Activated CD8-positive, alpha-beta T cell treated with anti-CD3 and anti-CD28 coated beads, Interleukin-2, amount 10 ng/mL, durations not matched to agents 7 days and 5 days (primary cell): ENCODE measurements around the gene CHD2. TPM values are rescaled to one million over a fixed set of nuclear protein-coding genes. Genes with fewer than 3 reads are reported as not detected.
A peak's percentile ranks its signal among the peaks of the same experiment; 100 is the strongest.

Source experiments
- ATAC-seq: fragments of 150-1000 bp; cut with Tn5 transposase; one replicate; pipeline ENCODE4 v1.10.0; 2021; ENCODE audit warnings: moderate library complexity
- CTCF ChIA-PET: fragments of 350-600 bp; sonication (Branson Sonifier 250); formaldehyde crosslinking; loops from one replicate; lab custom pipeline; 2021; ENCODE audit warnings: antibody characterized with exemption; lab: Charles Lee
- POLR2A ChIA-PET: fragments of 350-600 bp; sonication (Branson Sonifier 250); formaldehyde crosslinking; loops from one replicate; lab custom pipeline; 2021; ENCODE audit warnings: antibody characterized with exemption; lab: Charles Lee
- DNase-seq: peaks from one replicate; pipeline ENCODE4 v3.0.0-alpha.2; 2020
- H3K27ac Mint-ChIP-seq: one replicate; pipeline ENCODE4 v1.8.0; 2021; ENCODE audit warnings: mild to moderate bottlenecking, mixed read lengths
- H3K27me3 Mint-ChIP-seq: one replicate; pipeline ENCODE4 v1.8.0; 2021; ENCODE audit warnings: low read depth, mixed read lengths
- H3K36me3 Mint-ChIP-seq: one replicate; pipeline ENCODE4 v1.8.0; 2021; ENCODE audit warnings: low read depth, mixed read lengths
- H3K4me1 Mint-ChIP-seq: one replicate; pipeline ENCODE4 v1.8.0; 2021; ENCODE audit warnings: low read depth, mixed read lengths
- H3K4me3 Mint-ChIP-seq: one replicate; pipeline ENCODE4 v1.8.0; 2021; ENCODE audit warnings: mild to moderate bottlenecking, mixed read lengths
- H3K9me3 Mint-ChIP-seq: one replicate; pipeline ENCODE4 v1.8.0; 2022; ENCODE audit warnings: mixed read lengths; ENCODE audit not compliant: insufficient read depth
- total RNA-seq, 2 experiments: library from RNA; stranded (reverse); gene quantifications; one replicate each; pipeline ENCODE4 v1.2.3, GENCODE V29; 2021

Gene CHD2
- total RNA-seq, 2 experiments from 2014 or later = 137 to 144 TPM

- H3K9me3 Mint-ChIP-seq = no peaks in the 10 kb centered on the region
- peak overlapping the region; percentile 28 for H3K4me3 Mint-ChIP-seq
- H3K27ac Mint-ChIP-seq = peak overlapping the region; percentile 98
- H3K36me3 Mint-ChIP-seq = peaks cover 24% of the 10 kb centered on the region
- ChIA-PET POLR2A (interaction anchor here (0.6 to 8.9 kb wide), 11 partner anchors 10 to 70 kb away, joined by 3 to 401 read pairs (median 18); partner anchors contain the start of gene CHD2), CTCF (interaction anchor here (0.8 to 8.9 kb wide), 14 partner anchors 13 to 83 kb away, joined by 3 to 81 read pairs (median 4); partner anchors contain the start of gene CHD2)
- peaks cover 53% of the 10 kb centered on the region for H3K4me1 Mint-ChIP-seq
- no peak for ATAC-seq
- H3K27me3 Mint-ChIP-seq = no peaks in the 10 kb centered on the region
- peak; percentile 60 for DNase-seq
Measured at GRCh38 chr15:92879949-92880725, 20.0 kb upstream of the CHD2 start.

- Mint-ChIP-seq H3K27me3 (no peaks in the 10 kb centered on the region), H3K4me3 (peak overlapping the region; percentile 92), H3K9me3 (no peaks in the 10 kb centered on the region), H3K36me3 (peaks cover 31% of the 10 kb centered on the region), H3K4me1 (peaks cover 53% of the 10 kb centered on the region), H3K27ac (peak overlapping the region; percentile 98)
- no peak for ATAC-seq
- POLR2A ChIA-PET = interaction anchor here (1.6 to 8.9 kb wide), 9 partner anchors 14 to 70 kb away, joined by 10 to 401 read pairs (median 93); partner anchors contain the start of gene CHD2
- DNase-seq = no peak
- CTCF ChIA-PET = interaction anchor here (0.7 to 8.9 kb wide), 11 partner anchors 14 to 84 kb away, joined by 3 to 81 read pairs (median 16); partner anchors contain the start of gene CHD2
Measured at GRCh38 chr15:92880796-92881195, 19.3 kb upstream of the CHD2 start.

GRCh38 chr15:92881211-92881754 is 18.8 kb upstream of the CHD2 start:
- H3K27me3 Mint-ChIP-seq = no peaks in the 10 kb centered on the region
- H3K36me3 Mint-ChIP-seq = peaks cover 35% of the 10 kb centered on the region
- peak overlapping the region; percentile 98 for H3K27ac Mint-ChIP-seq
- ChIA-PET CTCF (interaction anchor here (0.7 to 8.9 kb wide), 9 partner anchors 13 to 84 kb away, joined by 4 to 81 read pairs (median 29); partner anchors contain the start of gene CHD2), POLR2A (interaction anchor here (0.6 to 8.9 kb wide), 18 partner anchors 12 to 85 kb away, joined by 3 to 594 read pairs (median 18); partner anchors contain the start of gene CHD2)
- DNase-seq (no peak), ATAC-seq (no peak)
- peak overlapping the region; percentile 92 for H3K4me3 Mint-ChIP-seq
- no peaks in the 10 kb centered on the region for H3K9me3 Mint-ChIP-seq
- H3K4me1 Mint-ChIP-seq = peaks cover 57% of the 10 kb centered on the region

- Mint-ChIP-seq H3K9me3 (no peaks in the 10 kb centered on the region), H3K27me3 (no peaks in the 10 kb centered on the region), H3K36me3 (peaks cover 43% of the 10 kb centered on the region), H3K4me1 (peaks cover 61% of the 10 kb centered on the region), H3K27ac (peak overlapping the region; percentile 98), H3K4me3 (peak overlapping the region; percentile 92)
- peak; percentile 99 for DNase-seq
- ATAC-seq = peak; percentile 94
- POLR2A ChIA-PET = interaction anchor here (0.6 to 8.9 kb wide), 27 partner anchors 8 to 86 kb away, joined by 3 to 594 read pairs (median 9); partner anchors contain the start of gene CHD2
- CTCF ChIA-PET = interaction anchor here (0.7 to 8.9 kb wide), 17 partner anchors 12 to 85 kb away, joined by 3 to 81 read pairs (median 6); partner anchors contain the start of gene CHD2
Measured at GRCh38 chr15:92881802-92882696, 18.1 kb upstream of the CHD2 start.

GRCh38 chr15:92882697-92883162 is 17.4 kb upstream of the CHD2 start:
- Mint-ChIP-seq H3K9me3 (no peaks in the 10 kb centered on the region), H3K4me1 (peaks cover 60% of the 10 kb centered on the region), H3K4me3 (peak overlapping the region; percentile 99), H3K27me3 (no peaks in the 10 kb centered on the region), H3K27ac (peak overlapping the region; percentile 98), H3K36me3 (peaks cover 48% of the 10 kb centered on the region)
- ATAC-seq = peak; percentile 77
- ChIA-PET POLR2A (interaction anchor here (0.8 to 8.9 kb wide), 25 partner anchors 8 to 87 kb away, joined by 3 to 594 read pairs (median 13); partner anchors contain the start of gene CHD2), CTCF (interaction anchor here (0.7 to 8.9 kb wide), 16 partner anchors 12 to 85 kb away, joined by 3 to 81 read pairs (median 7); partner anchors contain the start of gene CHD2)
- no peak for DNase-seq

- ChIA-PET CTCF (interaction anchor here (1.0 to 8.9 kb wide), 11 partner anchors 11 to 74 kb away, joined by 3 to 81 read pairs (median 29); partner anchors contain the start of gene CHD2), POLR2A (interaction anchor here (1.1 to 8.9 kb wide), 21 partner anchors 8 to 87 kb away, joined by 3 to 594 read pairs (median 15); partner anchors contain the start of gene CHD2)
- ATAC-seq (peak; percentile 3), DNase-seq (peak; percentile 51)
- peaks cover 54% of the 10 kb centered on the region for H3K36me3 Mint-ChIP-seq
- H3K4me3 Mint-ChIP-seq = peak overlapping the region; percentile 99
- H3K27ac Mint-ChIP-seq = peak overlapping the region; percentile 97
- no peaks in the 10 kb centered on the region for H3K9me3 Mint-ChIP-seq
- no peaks in the 10 kb centered on the region for H3K27me3 Mint-ChIP-seq
- peaks cover 58% of the 10 kb centered on the region for H3K4me1 Mint-ChIP-seq
Measured at GRCh38 chr15:92883163-92883875, 16.8 kb upstream of the CHD2 start.

GRCh38 chr15:92883876-92884435 is 16.2 kb upstream of the CHD2 start:
- Mint-ChIP-seq H3K4me3 (peak overlapping the region; percentile 99), H3K27ac (peak overlapping the region; percentile 97), H3K36me3 (peaks cover 58% of the 10 kb centered on the region), H3K9me3 (no peaks in the 10 kb centered on the region), H3K27me3 (no peaks in the 10 kb centered on the region), H3K4me1 (peaks cover 55% of the 10 kb centered on the region)
- ChIA-PET POLR2A (interaction anchor here (1.5 to 8.9 kb wide), 10 partner anchors 8 to 73 kb away, joined by 5 to 594 read pairs (median 100); partner anchors contain the start of gene CHD2), CTCF (interaction anchor here (0.7 to 8.9 kb wide), 10 partner anchors 10 to 87 kb away, joined by 3 to 81 read pairs (median 29); partner anchors contain the start of gene CHD2)
- DNase-seq (no peak), ATAC-seq (no peak)

GRCh38 chr15:92884436-92885223 is 15.5 kb upstream of the CHD2 start:
- Mint-ChIP-seq H3K36me3 (peaks cover 62% of the 10 kb centered on the region), H3K4me1 (peaks cover 55% of the 10 kb centered on the region), H3K9me3 (no peaks in the 10 kb centered on the region), H3K27me3 (no peaks in the 10 kb centered on the region), H3K4me3 (peak overlapping the region; percentile 99), H3K27ac (peak overlapping the region; percentile 97)
- ChIA-PET CTCF (interaction anchor here (0.7 to 8.9 kb wide), 10 partner anchors 9 to 87 kb away, joined by 3 to 81 read pairs (median 5); partner anchors contain the start of gene CHD2), POLR2A (interaction anchor here (0.7 to 8.9 kb wide), 9 partner anchors 10 to 74 kb away, joined by 3 to 594 read pairs (median 107); partner anchors contain the start of gene CHD2)
- ATAC-seq (no peak), DNase-seq (no peak)
